GM19397 (cell line): ENCODE data around the gene DUT.

Experiments used
- ATAC-seq: cut with Tn5 transposase; IDR thresholded peaks from one replicate; pipeline ENCODE4 v1.9.1; 2021; ENCODE audit warnings: mild to moderate bottlenecking, moderate library complexity; ENCODE audit not compliant: unreplicated experiment

The DUT gene

DNA sequence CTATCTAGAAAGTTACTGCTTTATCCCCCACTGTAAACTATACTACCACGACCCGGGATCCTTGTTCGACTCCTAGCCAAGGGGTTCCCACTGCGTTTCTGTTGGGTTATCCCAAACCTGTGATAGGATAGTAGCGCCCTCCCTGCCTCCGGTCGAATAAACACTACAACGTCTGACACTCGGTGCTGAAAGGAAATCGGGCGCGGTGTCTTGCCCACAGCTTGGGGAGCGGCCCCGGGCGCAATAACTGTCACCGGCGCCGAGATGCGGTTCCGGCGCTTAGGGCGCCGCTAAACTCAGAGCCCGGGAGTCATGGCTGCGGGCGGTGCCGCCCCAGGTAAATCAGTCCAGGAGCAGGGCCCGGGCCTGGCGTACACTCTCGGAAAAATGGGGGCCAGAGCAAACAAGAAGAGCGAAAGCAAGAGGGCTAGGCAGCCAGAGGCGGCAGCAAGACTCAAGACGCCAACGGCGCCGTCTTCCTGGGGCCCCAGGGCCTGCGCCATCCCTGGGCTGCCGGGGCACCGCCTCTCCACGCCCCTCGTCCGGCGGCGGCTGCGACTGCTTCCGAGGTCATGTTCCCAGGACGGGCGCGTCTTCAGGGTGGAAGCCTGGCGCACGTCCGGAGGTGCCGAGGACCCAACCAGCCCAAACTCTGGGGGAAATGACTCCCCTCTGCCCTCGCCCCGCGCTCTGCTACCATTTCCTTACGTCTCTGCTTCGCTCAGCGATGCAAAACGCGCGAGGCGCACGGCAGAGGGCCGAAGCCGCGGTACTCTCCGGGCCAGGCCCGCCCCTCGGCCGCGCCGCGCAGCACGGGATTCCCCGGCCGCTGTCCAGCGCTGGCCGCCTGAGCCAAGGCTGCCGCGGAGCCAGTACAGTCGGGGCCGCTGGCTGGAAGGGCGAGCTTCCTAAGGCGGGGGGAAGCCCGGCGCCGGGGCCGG is at the start of gene DUT:
TSS of gene DUT (plus strand) at position 575 of the 941 bp plus-strand sequence. CDS start at position 662, 87 bp downstream.
- ATAC-seq, result peak; percentile 90

DNA sequence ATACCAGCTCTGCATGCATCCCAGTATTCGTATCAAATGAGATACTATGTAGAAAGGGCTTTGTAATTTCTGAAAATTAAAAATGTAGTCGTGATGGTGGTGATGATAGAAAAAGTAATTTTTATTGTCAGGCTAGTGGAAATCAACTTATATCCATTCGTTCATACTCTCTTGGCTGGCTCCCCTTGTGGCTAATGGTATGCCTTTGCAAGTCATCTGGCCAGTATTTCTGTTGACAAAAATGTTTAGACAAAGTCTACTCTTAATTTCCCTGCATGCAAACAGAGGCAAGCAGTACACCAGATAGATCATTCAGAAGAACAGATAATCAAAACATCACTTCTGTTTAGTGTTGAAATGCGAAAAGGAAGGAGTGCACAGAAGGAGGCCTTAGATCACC is 49.6 kb upstream of the DUT start:
- ATAC-seq, result no peak

DNA sequence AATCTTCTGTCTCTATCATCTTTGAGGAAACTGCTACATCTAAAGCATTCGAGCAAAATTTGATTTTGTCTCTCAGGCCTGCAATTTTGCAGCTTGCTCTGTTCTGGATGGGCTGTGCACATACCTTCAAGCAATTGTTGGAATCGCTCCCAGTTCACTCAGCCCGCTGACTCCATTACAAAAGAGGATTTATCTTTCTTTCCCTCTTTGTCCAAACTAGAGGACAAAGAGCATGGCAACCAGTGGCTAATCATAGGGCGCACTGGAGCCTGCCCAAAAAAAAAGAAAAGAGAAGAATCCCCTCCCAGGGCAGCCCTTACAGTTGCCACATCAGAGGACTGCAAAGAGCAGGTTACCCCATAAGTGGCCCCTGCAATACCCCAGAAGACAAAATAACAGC is 49.0 kb upstream of the DUT start:
- ATAC-seq, result no peak

DNA sequence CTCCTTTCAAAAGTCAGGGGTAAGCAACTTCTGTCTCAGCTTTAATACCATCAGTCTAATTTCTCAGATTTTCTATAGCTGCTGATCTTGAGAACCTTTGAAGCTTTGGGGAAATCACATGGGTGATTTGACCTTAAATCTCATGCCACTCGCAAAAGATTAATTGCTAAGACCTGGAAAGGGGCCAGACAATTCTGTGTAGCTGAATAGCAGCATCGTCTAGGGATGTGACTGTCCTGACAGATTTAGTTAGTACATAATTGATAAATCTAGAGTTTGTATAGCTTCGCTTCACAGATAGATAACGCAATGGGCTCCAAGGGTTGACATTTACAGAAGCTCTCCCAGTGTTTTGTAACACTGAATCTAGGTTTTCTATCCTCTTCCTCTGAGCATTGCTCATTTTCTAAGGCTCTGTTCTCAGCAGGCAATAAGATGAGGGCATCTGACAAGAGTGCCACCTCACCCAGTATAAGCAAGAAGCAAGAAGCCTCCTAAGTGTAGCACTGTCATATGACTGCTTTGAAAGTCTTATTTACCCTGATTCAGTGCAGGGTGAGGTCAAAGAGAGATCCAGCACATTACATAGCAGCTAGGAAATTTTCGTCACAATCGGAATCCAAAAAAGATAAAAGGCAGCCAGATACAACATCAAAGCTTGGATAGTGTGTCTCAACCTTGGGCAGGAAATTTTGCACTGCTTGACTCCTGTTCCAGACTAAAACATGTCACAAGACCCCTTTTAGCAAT is 47.7 kb upstream of the DUT start:
- no peak for ATAC-seq

DNA sequence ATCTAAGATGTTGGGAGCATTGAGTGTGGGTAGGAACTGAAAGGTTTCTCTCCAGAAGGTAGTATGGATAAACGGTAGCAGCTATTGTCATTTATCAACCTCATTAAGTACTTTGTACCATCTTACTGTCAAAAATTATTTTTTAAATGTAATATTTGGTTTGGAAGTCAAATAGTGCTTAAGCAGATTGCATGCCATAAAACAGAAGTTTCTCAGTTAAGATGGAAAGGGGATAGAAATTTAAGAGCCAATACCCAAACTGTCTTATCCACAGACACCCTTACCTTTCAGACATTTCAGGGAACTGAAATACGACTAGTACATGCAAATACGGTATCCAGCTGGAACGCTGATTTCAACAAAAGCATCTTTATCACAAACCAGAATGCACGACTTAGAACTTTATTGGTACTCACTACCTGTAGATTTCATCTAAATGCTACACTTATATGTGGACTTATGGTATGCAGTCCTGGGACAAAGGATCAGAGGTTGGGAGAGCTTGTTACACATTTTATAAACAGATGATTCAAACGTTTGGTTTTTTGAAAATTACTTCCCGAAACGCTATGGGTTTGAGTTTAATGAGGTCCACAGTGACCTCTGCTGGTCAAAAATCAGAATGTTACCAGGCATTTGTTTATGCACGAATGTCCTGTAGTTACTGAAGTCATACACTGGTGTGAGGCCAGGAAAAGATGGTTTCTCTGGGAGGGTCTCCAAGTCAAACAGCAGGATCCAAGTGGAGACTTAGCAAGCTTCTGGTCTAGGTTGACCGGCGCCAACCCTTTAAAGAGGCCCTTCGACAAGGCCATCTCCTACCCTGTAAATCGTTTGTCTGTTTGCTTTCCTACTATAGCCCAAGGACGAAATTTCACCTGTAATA is 45.7 kb upstream of the DUT start:
- peak; percentile 66 for ATAC-seq

DNA sequence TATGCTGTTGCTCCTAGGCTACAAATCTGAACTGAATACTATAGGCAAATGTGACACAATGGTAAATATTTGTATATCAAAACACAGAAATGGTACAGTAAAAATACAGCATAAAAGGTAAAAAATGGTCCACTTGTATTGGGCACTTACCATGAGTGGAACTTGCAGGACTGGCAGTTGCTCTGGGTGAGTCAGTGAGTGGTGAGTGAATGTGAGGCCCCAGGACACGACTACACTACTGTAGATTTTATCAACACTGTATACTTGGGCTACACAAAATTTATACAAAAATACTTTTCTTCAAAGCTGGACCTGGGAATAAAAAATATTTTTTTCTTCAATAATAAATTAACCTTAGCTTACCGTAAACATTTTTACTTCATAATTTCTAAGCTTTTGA is 41.6 kb upstream of the DUT start:
- ATAC-seq, result no peak

DNA sequence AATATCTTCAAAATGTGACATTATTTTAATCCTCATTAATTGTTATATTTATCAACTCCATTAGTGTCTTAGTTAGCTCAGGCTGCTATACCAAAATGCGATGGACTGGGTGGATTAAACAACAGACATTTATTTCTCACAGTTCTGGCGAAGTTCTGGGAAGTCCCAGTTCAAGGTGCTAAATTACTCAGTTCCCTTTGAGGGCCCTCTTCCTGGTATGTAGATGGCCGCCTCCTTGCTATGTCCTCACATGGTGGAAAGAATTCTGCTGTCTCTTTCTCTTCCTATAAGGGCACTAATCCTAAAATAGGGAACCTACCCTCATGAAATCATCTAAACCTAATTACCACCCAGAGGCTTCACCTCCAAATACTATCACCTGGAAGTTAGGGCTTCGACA is 38.8 kb upstream of the DUT start:
- no peak for ATAC-seq

DNA sequence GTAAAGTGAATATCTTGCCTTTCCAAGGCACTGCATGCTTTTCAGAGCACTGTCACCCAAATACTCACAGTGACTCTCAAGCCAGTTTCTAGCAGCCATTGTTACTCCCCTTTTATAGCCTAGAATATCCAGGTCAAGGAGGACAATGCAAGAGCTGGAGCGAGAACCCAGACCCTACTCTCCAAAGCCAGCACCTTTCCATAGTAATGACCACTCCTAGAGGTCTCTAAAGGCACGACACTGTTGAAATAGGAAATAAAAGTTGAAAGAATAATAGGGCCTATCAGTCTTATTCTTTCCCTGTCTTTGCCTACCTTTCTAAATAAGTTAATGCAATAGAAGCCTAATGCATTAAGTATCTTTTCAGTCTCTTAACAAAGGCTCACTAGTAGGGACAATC is 33.6 kb upstream of the DUT start:
- no peak for ATAC-seq

DNA sequence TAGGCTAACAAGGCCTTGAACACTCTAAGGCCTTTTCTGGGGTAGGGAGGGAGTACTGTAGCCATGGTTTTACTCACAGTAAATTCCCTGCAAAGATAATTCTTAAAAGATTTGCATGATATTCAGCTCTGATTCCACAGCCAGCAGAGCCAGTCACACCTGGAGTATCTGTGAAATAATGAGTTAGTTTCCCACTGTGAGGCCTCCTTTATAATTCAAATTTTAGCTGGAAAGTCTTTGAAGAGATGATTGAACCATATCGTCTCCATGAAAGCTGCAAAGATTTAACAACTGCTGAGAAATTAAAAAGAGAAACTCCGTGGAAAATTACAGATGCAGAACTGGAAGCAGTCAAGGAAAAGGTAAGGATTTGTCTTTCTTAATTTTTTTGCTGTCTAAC is 32.3 kb upstream of the DUT start:
- ATAC-seq, result no peak

DNA sequence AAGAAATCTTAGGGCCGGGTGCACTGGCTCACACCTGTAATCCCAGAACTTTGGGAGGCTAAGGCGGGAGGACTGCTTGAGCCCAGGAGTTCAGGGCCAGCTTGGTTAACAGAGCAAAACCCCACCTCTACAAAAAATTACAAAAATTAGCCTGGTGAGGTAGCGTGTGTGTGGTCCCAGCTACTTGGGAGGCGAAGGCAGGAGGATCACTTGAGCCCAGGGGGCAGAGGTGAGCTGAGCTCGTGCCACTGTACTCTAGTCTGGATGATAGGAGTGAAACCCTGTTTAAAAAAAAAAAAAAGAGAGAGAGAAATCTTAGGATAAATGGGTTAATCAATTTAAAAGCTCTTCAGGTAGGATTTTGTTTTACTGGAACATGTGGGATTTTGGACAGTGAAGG is 31.2 kb upstream of the DUT start:
- no peak for ATAC-seq

DNA sequence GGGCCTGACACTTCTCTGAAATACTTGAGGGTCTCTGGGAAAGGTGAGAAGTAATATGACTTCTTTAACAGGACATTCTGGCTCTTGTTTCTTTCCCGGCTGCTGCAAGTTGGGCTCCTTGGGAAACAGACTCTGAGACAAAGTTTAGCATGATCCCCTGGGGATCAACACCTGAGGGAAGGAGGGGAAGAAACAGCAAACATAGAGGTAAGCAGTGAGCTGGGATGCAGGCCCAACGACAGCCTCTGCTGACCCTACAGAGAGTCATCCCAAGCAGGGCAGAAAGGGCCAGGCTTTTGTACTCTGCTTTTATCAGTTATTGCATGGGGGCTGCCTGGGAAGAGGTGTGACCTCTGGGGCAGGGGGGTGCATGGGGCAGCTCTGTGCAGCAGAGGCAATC is 26.8 kb upstream of the DUT start:
- ATAC-seq, result no peak

DNA sequence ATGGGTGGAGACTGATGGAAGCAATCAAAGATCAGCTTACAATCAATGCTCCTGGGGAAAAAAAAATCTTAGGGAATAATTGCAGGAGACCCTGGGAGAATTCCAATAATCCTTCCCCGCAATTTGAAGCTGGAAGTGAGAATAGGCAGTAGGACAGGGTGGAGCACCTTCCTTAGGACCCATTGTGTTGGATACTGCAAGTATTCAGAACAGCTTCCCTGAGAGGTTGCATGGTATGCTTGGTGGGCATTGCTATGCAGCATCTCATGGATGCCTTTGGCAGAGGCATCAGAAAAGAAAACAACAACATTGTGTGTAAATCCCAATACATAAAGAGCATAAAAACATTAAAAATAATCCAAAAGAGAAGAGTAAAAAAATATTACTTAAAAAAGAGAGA is 24.6 kb upstream of the DUT start:
- ATAC-seq, result no peak

DNA sequence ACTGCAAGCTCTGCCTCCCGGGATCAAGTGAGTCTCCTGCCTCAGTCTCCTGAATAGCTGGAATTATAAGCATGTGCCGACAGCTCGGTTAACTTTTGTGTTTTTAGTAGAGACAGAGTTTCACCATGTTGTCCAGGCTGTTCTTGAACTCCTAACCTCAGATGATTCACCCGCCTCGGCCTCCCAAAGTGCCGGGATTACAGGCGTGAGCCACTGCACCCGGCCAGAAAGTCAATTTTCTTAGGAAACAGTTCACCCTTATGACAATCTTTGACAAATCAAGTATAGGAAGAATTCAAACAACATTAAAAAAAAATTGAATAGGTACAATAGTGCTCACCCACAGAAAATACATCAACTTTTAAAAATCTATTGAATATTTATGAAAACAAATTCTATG is 23.6 kb upstream of the DUT start:
- no peak for ATAC-seq

DNA sequence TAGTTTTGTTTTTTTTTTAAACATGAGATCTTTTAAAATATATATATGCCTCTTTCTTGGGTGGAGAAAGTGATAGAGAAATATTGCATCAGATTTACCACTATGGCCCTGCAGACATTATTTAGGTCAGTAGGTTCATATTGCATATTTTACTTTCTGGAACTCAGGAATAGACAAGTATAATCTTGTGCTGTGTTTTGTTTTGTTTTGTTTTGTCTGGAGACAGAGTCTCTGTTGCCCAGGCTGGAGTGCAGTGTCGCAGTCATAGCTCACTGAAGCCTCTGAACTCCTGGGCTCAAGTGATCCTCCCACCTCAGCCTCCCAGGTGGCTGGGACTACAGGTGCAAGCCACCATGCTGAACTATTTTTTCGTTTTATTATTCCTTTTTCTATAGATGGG is 21.5 kb upstream of the DUT start:
- no peak for ATAC-seq

DNA sequence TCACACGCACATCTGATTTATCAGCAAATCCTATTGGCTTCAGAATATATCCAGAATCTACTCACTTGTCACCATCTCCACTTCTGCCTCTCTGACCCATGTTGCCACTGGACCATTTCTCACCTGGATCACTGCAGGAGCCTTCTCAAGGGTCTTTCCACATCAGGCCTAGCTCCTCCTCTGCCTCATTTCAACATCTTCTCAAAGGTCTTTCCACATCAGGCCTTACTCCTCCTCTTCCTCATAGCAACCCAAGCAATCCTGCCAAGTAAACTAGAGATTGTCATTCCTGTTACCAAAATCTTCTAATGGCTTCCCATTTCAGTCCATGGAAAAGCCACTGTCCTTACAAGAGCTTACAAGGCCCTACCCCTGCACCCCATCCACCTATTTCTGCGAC is 18.0 kb upstream of the DUT start:
- ATAC-seq, result no peak

DNA sequence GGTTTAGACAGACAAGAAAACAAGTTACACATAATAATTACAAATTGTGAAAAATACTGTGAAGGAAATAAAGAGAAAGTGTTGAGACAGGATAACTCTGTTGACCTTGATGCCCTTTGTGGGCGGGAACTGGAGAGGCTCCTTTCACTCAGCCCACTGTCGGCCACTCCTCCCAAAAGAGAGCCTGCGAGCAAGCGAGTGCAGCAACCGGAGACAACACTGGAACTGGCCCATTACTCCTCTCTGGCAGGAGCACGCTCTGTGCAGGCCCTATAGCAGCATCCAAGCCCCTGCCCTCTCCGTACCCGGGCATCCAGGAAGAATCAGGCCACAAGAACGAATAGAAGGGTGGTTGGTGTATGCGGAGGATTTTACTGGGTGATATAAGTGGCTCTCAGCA is 16.2 kb upstream of the DUT start:
- no peak for ATAC-seq

DNA sequence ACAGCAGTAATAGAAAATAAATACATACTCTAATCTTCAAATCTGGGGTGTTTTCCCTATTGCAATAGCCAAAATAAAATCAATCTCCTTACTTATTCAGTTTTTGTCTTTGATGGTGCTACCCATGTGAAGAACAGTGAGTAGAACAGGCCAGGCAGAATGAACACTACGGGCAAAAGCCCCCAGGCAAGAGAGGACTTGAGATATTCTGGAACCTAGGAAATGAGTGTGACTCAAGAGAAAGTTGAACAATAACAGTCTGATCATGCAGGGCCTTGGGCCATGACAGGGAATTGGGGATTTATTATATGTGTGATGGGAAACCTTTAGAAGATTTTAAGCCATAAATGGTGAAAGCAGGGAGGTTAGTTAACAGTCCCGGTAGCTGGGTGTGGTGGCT is 14.0 kb upstream of the DUT start:
- no peak for ATAC-seq

DNA sequence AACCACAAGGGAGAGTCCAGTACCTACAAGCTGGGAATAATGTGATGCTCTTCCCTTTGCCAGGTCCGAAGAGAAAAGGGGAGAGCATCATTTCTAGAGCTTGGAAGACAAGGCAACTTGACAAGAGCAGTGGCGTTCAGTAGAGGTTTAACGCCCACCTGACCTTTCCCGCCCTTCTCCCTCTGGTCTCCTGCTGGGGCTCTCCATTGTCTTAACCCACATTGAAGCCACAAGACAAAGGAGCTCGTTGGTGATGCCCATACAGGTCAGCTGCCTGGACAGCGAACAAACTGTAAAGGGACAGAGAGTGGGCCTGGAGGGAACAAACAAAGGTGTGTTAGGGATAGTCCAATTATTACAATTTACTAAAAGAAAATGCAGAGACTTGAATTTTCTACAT is 13.1 kb upstream of the DUT start:
- no peak for ATAC-seq

DNA sequence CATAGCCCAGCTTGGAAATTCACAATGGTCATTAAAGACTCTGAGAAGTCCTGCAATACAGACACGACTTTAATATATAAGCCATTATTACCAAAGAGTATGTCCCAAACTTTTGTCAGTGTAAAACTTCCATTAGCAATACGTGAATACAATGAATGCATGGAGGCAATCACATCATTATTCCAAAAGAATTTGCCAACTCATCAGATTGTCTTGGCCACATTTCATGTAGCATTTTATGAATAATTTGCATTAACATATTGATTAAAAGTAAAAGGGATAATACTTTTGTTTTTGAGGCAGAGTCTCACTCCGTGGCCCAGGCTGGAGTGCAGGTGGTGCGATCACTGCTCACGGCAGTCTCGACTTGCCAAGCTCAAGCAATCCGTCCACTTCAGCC is 7.9 kb upstream of the DUT start:
- no peak for ATAC-seq

DNA sequence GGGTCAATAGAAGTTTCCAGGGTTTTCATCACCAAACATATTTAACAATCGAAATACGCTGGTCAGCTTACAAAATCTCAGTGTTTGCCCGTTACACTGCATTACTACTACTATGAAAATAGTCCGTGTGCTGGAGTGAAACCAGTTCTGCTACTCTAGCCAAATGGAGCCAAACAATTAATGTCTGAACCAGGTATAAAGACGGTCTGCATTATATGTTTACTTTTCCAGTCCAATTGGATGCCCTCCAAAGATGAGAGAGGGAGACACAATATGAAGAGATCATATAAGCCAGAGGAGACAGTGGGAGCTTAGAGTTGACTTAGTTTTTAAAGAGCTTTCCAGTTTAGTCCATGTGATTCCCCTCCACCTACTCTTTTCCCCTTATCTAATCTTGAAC is 6.3 kb upstream of the DUT start:
- no peak for ATAC-seq

DNA sequence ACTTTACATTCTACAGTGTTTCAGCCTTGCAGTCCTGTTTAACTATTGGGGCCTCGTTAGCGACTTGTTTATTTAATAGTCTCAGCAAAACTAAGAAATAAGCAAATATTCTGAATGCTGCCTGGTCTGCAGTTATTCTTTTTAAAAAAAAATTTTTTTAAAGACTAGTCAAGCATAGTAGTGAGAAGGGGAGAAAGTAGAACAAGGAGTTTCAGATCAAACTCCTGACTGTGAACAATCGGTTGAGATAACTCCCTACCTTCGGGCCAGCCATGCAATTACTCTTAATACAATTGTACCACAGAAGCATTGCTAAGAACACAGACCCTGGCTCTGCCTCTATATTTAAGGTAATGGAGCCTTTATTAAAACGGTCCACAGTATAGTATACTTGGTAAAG is 5.8 kb upstream of the DUT start:
- ATAC-seq, result no peak
